CD4-positive, alpha-beta T cell treated with Interleukin-4 for 1 hour (primary cell): ENCODE data around the gene RBPMS2.
"Not testable (repeated sequence)": the region's sequence is repeated elsewhere in the genome, so short reads cannot be mapped to it uniquely, and the experiment has no call there.

ENCODE experiments used
- DNase-seq, 2 donors: peaks; one replicate each; pipeline ENCODE4 v3.0.0-alpha.2; 2020 to 2022

Gene RBPMS2

DNA sequence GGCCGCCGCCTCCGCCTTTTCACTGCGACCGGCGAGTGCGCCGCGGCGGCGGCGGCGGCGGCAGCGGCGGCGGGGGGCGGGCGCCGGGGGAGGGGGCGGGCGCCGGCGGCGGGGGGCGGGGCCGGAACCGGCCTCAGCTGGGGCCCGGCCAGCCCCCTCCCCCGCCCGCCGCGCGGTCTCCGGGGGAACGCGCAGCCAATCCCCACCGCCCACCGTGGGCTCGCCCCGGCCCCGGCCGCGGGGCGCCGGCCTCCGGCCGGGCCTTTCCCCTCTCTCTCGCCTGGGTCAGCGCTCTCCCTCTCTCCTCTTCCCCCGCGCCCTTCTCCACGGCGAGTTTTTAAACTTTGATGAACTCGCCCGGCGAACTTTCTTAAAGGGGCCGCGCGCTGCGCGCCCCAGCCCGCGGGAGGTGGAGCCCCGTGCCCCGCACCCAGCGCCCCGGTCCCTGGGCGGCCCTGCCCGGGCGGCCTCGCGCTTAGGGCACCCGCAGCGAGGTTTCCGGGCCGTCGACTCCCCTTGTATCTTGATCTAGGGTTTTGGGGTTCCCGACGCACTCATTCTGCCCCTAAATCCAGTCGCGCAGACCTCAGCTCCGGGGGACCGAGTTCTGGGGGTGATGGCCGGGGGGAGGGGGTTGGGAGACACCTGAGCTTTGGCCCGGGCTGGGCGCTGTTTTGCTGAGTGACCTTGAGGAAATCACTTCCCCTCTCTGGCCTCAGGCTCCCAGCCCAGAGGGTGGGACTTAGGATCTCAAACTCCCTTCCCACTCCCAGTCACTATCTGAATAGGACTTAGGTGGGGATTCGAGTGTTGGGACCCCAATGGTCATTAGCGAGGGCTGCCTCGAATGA is at the start of gene RBPMS2:
TSS of gene RBPMS2 (minus strand) at position 39 of the 851 bp plus-strand sequence. CDS start 270 bp downstream, outside the sequence.
- no peak for DNase-seq

DNA sequence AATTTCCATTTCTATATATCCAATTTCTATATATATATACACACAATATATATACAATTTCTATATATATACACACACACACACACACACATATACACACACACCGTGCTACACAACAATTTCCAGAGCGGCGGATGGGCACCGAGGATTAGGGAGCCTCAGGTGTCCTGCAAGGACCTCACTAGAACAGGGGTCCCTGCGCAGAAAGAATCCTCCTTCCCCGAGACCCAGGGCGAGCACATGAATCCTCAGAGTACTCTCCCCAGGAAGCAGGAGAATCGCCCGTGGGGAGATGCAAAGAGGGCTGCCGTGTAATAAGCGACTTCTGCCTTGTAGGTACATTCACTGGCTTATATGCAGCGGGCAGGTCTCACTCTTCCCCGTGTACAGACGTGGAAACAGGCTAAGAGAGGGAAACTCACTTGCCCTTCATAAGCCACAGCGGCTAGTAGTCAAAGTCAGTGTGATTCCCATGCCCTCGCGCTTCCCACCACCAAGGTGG is 49.6 kb upstream of the RBPMS2 start:
- DNase-seq, result no peak

GRCh38 chr15:64816452-64816851 is 41.1 kb upstream of the RBPMS2 start:
- no peak for DNase-seq

GRCh38 chr15:64814965-64815364 is 39.6 kb upstream of the RBPMS2 start:
- not testable (repeated sequence) for DNase-seq

- not testable (repeated sequence) for DNase-seq
Observed at GRCh38 chr15:64814283-64814682, 38.9 kb upstream of the RBPMS2 start.

GRCh38 chr15:64813075-64813474 is 37.7 kb upstream of the RBPMS2 start:
- no peak for DNase-seq

GRCh38 chr15:64810497-64811326 is 35.3 kb upstream of the RBPMS2 start:
- no peak for DNase-seq

DNA sequence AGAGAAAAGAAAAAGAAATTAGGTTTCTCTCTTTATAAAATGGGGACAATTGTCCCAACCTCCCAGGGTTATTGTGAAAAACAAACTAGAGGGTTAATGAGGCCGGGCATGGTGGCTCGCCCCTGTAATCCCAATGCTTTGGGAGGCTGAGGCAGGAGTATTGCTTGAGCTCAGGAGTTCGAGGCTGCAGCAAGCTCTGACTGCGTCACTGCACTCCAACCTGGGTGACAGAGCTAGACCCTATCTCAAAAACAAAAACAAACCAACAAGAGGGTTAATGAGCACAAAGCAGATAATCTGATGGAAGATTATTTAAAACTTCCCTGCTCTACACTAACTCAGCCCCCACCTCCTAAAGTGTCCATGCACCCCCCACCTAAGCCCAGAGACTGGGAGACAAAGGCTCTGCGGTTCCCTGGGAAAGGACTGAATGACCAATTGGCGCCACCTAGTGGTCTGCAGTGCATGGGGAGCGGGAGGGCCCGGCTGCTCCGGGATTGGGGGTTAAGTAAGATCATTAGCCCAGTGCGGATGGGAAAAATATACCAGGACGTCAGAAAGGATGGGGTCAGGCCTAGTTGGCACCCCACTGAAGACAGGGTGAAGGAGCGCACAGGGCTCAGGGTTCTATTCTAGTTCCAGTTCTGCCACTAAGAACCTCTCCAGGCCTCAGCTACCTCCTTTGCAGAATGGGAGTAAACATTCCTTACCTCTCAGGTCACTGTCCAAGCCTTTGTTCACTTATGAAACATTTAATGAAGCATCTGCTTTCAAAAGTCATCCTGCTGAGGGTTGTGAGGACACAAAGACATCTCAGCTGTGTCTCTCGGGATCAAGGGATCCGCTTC is 34.5 kb upstream of the RBPMS2 start:
- DNase-seq, result peak; percentile 63 to 65

DNA sequence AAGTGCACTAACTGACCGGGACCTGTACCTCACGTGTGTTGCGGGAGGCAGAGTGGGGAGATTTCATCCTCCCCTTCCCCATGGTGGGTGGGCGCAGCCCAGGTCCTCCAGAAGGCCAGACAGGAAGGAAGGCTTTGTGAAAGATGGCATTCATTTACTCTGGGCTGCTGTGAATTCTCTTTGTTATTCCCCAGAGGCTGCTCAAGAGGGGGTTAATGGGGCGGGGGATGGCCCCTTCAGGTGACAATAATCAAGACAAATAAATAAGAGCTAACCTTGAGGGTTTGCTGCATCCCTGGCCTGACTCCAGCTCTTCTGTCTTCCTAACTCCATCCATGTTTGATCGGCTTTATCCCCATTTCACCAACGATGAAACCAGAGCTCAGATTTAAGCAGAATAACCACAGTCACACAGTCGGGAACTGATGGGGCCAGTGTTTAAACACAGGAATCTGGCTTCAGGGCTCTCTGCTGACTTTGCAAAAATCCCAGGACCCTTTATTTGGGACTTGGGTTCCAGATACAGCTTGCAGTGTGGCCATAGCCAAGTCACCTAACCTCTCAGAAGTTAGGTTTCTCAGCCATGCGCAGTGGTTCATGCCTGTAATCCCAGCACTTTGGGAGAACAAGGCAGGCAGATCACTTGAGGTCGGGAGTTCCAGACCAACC is 33.5 kb upstream of the RBPMS2 start:
- no peak for DNase-seq

DNA sequence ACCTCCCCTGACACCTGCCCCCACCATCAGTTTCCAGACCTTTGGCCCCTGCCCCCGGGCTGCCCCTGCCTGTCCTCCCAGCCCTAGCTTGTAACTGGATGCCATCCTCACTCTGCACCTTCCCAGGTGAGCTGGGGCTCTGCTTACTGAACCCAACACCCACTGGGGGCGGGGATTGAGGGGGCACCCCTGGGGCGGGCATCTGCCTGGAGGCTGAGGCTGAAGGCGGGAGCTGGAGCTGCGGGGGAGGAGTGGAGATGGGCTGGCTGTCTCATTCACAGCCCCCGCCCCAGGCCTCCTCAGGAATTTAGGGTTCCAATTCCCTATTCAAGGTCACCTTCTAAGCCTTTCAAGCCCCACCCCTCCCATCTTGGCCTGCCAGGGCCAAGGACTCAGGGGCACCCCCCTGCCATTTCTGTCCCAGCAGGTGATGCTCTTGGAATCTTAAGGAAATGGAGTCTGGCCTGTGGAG is 32.4 kb upstream of the RBPMS2 start:
- DNase-seq, result no peak

DNA sequence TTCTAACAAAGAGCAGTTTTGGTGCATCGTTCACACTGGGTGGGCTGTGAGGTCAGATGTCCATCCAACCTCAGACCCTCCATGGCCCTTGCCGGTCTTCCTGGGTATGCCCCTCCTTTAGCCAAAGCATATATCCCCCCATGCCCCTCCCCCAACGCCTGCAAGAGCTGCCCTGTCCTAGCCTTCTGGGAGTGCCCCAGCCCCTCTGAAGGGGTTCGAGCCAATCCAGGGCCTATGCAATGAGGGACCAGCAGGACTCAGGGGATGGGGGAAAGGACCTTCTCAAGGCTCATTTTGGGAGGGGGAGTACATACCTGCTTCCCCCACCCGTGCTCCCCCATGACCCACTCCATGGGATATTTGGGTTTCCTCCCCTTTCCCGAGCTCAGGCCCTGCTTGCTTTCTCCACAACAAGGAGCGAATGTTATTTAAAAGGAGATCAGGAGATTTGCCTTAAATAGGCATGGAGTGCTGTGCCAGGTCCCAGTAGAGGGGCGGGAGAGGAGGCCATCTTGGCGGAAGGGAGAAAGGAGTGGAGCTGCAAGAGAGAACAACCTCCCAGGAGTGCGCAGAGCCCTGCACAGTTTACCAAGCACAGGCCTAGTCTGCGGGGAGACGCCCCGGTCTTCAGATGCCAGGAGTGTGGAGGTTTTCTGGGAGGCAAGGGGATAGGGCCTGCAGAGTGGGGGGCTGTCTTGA is 31.8 kb upstream of the RBPMS2 start:
- no peak for DNase-seq

- DNase-seq, result no peak
Observed at GRCh38 chr15:64806509-64806908, 31.1 kb upstream of the RBPMS2 start.

DNA sequence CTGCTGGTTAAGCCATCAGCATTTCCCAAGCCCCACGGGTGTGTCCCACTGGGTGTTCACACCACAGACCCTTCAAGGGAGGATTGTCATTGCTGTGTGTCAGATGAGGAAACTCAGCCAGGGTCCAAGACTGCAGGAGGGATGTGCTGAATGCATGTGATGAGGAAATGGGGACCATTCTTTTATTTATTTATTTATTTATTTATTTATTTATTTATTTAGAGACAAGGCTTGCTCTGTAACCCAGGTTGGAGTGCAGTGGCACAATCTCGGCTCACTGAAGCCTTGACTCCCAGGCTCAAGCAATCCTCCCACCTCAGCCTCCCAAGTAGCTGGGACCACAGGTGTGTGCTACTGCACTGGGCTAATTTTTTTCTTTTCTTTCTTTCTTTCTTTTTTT is 29.2 kb upstream of the RBPMS2 start:
- no peak for DNase-seq

DNA sequence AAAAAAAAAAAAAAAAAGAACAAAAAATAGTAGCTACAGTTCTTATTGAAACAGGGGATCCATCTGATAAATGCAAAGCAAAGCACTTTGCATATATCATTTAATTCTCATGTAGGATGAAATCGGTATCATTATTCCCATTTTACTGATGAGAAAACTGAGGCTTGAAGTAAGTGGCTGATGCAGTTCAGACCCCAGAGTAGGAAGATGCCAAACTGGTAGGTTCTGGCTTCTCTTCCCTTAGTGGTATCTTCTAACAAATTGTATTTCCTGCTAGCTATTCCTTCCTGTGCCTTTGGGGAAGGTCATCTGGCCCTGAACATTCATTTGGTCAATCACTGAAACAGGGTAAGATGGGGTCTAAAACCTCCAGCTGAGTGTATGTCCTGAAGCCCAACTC is 28.1 kb upstream of the RBPMS2 start:
- no peak for DNase-seq

- DNase-seq, result no peak
Observed at GRCh38 chr15:64800476-64800875, 25.1 kb upstream of the RBPMS2 start.

DNA sequence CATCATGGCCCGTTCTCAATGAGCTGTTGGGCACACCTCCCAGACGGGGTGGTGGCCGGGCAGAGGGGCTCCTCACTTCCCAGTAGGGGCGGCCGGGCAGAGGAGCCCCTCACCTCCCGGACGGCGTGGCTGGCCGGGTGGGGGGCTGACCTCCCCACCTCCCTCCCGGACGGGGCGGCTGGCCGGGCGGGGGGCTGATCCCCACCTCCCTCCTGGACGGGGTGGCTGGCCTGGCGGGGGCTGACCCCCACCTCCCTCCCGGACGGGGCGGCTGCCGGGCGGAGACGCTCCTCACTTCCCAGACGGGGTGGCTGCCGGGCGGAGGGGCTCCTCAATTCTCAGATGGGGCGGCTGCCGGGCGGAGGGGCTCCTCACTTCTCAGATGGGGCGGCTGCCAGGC is 23.5 kb upstream of the RBPMS2 start:
- not testable (repeated sequence) for DNase-seq

GRCh38 chr15:64795921-64796320 is 20.5 kb upstream of the RBPMS2 start:
- not testable (repeated sequence) for DNase-seq

DNA sequence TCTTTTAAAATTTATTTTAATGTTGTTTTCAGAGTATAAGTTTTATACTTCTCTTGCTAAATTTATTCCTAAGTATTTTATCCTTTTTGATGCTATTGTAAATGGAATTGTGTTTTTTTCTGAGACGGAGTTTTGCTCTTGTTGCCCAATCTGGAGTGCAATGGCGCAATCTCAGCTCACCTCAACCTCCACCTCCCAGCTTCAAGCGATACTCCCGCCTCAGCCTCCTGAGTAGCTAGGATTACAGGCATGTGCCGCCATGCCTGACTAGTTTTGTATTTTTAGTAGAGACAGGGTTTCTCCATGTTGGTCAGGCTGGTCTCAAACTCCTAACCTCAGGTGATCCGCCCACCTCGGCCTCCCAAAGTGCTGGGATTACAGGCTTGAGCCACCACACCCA is 19.9 kb upstream of the RBPMS2 start:
- DNase-seq, result not testable (repeated sequence)

GRCh38 chr15:64792282-64792681 is 16.9 kb upstream of the RBPMS2 start:
- DNase-seq, result no peak

DNA sequence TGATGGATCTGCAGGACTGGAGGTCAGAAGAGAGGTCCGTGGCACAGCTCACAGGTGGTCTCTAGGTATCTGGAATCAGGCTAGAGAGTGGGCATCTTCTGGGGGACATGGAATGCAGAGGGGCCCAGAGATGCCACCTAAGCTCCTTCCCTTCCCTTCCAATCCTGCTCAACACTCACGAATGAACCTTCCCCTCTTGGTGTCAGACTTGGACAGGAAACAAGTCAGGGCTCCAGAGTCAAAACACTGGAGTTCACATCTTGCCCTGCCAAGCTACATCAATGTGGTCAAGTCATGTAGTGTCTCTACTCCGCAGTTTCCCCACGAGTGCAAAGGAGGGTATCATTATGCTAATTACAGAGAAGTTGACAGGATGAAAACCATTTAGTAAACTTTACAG is 16.0 kb upstream of the RBPMS2 start:
- no peak for DNase-seq

- no peak for DNase-seq
Observed at GRCh38 chr15:64783796-64784195, 8.4 kb upstream of the RBPMS2 start.
